CD14-positive monocyte (primary cell): ENCODE data around the gene CDC37. TPM values are rescaled to one million over a fixed set of nuclear protein-coding genes. Genes with fewer than 3 reads are reported as not detected.

ENCODE experiments used
- DNase-seq, 3 donors: peaks; one replicate each; pipeline ENCODE4 v3.0.0-alpha.2; 2011 to 2022
- H2AFZ ChIP-seq: 2 replicates; pipeline ENCODE4 v1.6.0; 2012; ENCODE audit warnings: mild to moderate bottlenecking, low read depth, low read length, inconsistent platforms; ENCODE audit not compliant: insufficient read depth, poor library complexity, severe bottlenecking
- H3K27ac ChIP-seq, 2 donors: 1 replicate in 1 of 2; 2 replicates in 1 of 2; pipeline ENCODE4 v1.5.1; 2012 to 2013; ENCODE audit warnings: low read length in 2 of 2, control low read depth in 1 of 2, inconsistent platforms in 1 of 2, low read depth in 1 of 2, mild to moderate bottlenecking in 1 of 2
- H3K27me3 ChIP-seq, 2 donors: one replicate each; pipeline versions ENCODE4 v1.6.0 to v1.6.1; 2011 to 2013; ENCODE audit warnings: low read length in 2 of 2; ENCODE audit not compliant: control insufficient read depth in 2 of 2, insufficient read depth in 2 of 2
- H3K36me3 ChIP-seq, 2 donors: replicated peaks in 1 of 2; 1 replicate in 1 of 2; 2 replicates in 1 of 2; pipeline versions ENCODE4 v1.5.1 to v1.6.1; 2012 to 2013; ENCODE audit warnings: low read length in 2 of 2, control low read depth in 1 of 2, inconsistent platforms in 1 of 2, mild to moderate bottlenecking in 1 of 2; ENCODE audit not compliant: insufficient read depth in 2 of 2, control insufficient read depth in 1 of 2
- H3K4me1 ChIP-seq, 2 donors: 1 replicate in 1 of 2; 2 replicates in 1 of 2; pipeline versions ENCODE4 v1.5.1 to v1.6.1; 2012 to 2013; ENCODE audit warnings: low read length in 2 of 2, control low read depth in 1 of 2, inconsistent platforms in 1 of 2, mild to moderate bottlenecking in 1 of 2, moderate library complexity in 1 of 2; ENCODE audit not compliant: insufficient read depth in 2 of 2, control insufficient read depth in 1 of 2
- H3K4me2 ChIP-seq: replicated peaks from 2 replicates; pipeline ENCODE3; 2012; ENCODE audit warnings: low read length, moderate library complexity, mild to moderate bottlenecking; ENCODE audit not compliant: poor library complexity, severe bottlenecking; ENCODE audit errors: extremely low read depth
- H3K4me3 ChIP-seq, 3 experiments: fragments of 200-600 bp in 1 of 3; sonication (generic) in 1 of 3; replicated peaks in 1 of 3; 1 replicate in 2 of 3; 2 replicates in 1 of 3; pipeline ENCODE4 v1.5.1; 2011 to 2013; ENCODE audit warnings: low read length in 3 of 3, mild to moderate bottlenecking in 3 of 3, control low read depth in 2 of 3, low read depth in 2 of 3, inconsistent platforms in 1 of 3, moderate library complexity in 1 of 3
- H3K79me2 ChIP-seq: 2 replicates; pipeline ENCODE4 v1.6.0; 2012; ENCODE audit warnings: mild to moderate bottlenecking, control low read depth, inconsistent platforms, low read length, moderate library complexity; ENCODE audit not compliant: insufficient read depth
- H3K9ac ChIP-seq: 2 replicates; pipeline ENCODE4 v1.6.0; 2017; ENCODE audit warnings: low read length, mild to moderate bottlenecking; ENCODE audit not compliant: insufficient read depth, poor library complexity, severe bottlenecking
- H3K9me3 ChIP-seq, 2 donors: replicated peaks in 1 of 2; 1 replicate in 1 of 2; 2 replicates in 1 of 2; pipeline versions ENCODE4 v1.5.1 to v1.6.1; 2012 to 2013; ENCODE audit warnings: low read length in 2 of 2, control low read depth in 1 of 2; ENCODE audit not compliant: control insufficient read depth in 1 of 2, insufficient read depth in 1 of 2
- H4K20me1 ChIP-seq: 2 replicates; pipeline ENCODE4 v1.6.0; 2012; ENCODE audit warnings: mild to moderate bottlenecking, low read length, control low read depth, moderate library complexity; ENCODE audit not compliant: insufficient read depth
- H3K27ac Mint-ChIP-seq, 7 donors: one replicate each; pipeline ENCODE4 v1.8.0; 2020; ENCODE audit warnings: mild to moderate bottlenecking in 7 of 7, mixed read lengths in 7 of 7, moderate library complexity in 6 of 7, inconsistent platforms in 2 of 7
- H3K27me3 Mint-ChIP-seq, 3 donors: one replicate each; pipeline ENCODE4 v1.8.0; 2021 to 2022; ENCODE audit warnings: low read depth in 3 of 3, mild to moderate bottlenecking in 3 of 3, mixed read lengths in 3 of 3, moderate library complexity in 3 of 3, inconsistent platforms in 1 of 3
- H3K36me3 Mint-ChIP-seq, 2 donors: one replicate each; pipeline ENCODE4 v1.8.0; 2020; ENCODE audit warnings: mixed read lengths in 2 of 2, inconsistent platforms in 1 of 2, mild to moderate bottlenecking in 1 of 2
- H3K4me1 Mint-ChIP-seq: one replicate; pipeline ENCODE4 v1.8.0; 2020; ENCODE audit warnings: mild to moderate bottlenecking, mixed read lengths
- H3K4me3 Mint-ChIP-seq, 2 donors: one replicate each; pipeline ENCODE4 v1.8.0; 2020; ENCODE audit warnings: mild to moderate bottlenecking in 2 of 2, mixed read lengths in 2 of 2, moderate library complexity in 1 of 2
- H3K9me3 Mint-ChIP-seq, 7 donors: one replicate each; pipeline ENCODE4 v1.8.0; 2020 to 2022; ENCODE audit warnings: mixed read lengths in 7 of 7, mild to moderate bottlenecking in 6 of 7, moderate library complexity in 6 of 7, inconsistent platforms in 2 of 7
- CTCF ChIP-seq: fragments of 200-600 bp; IDR thresholded peaks from one replicate; pipeline ENCODE4 v1.8.0; 2022; ENCODE audit warnings: antibody characterized with exemption, mild to moderate bottlenecking
- WGBS: methylation state at CpG from one replicate; pipeline ENCODE4 v1.1.5; 2013; ENCODE audit warnings: missing lambda C conversion rate; ENCODE audit not compliant: insufficient coverage; 5-methylcytosine and 5-hydroxymethylcytosine counted together
- intact Hi-C, 2 donors: fragments of 100-400 bp; cut with micrococcal nuclease; formaldehyde crosslinking; loops; one replicate each; pipeline versions ENCODE4 v1.15.0 to v1.15.1; 2023
- polyA plus RNA-seq, 3 donors: library from polyadenylated mRNA; depleted of rRNA in 1 of 3; unstranded in 2 of 3; stranded (reverse) in 1 of 3; fragments of 300-500 nt in 2 of 3; fragments of >200 nt in 1 of 3; fragmentation: Illumina TruSeq in 2 of 3; gene quantifications; 1 replicate in 2 of 3; 2 replicates in 1 of 3; pipeline ENCODE4 v1.2.3, GENCODE V29; 2012 to 2021

Gene CDC37
- polyA plus RNA-seq, 3 donors = 49.3 to 575 (median 54.9) TPM

GRCh38 chr19:10427169-10427568 is 23.8 kb upstream of the CDC37 start:
- peaks cover 6 to 30% of the 10 kb centered on the region in 2 donors for H3K27me3 ChIP-seq
- H3K9me3 Mint-ChIP-seq = peaks cover 3 to 23% (median 7%) of the 10 kb centered on the region in 7 donors
- intact Hi-C loops = loop anchor here in 1 of 2 donors (10.0 kb wide), 1 partner anchor 1138 kb away; no protein-coding TSS in a partner anchor
- no peak overlapping the region for H3K4me2 ChIP-seq
- H3K36me3 Mint-ChIP-seq = peaks cover 22 to 34% of the 10 kb centered on the region in 2 donors
- H3K27ac Mint-ChIP-seq = peak overlapping the region; percentile 85 to 99 (median 97)
- H3K4me1 Mint-ChIP-seq = peaks cover 89% of the 10 kb centered on the region
- H3K4me3 Mint-ChIP-seq = peak overlapping the region; percentile 10 to 53
- no peaks in the 10 kb centered on the region for H4K20me1 ChIP-seq
- no peak overlapping the region for H2AFZ ChIP-seq
- peak overlapping the region; percentile 5 for H3K9ac ChIP-seq
- peaks cover 80 to 93% of the 10 kb centered on the region in 2 donors for H3K4me1 ChIP-seq
- H3K4me3 ChIP-seq = no peak overlapping the region
- no peak for TF ChIP-seq CTCF
- no peaks in the 10 kb centered on the region for H3K36me3 ChIP-seq
- H3K79me2 ChIP-seq = no peaks in the 10 kb centered on the region
- peaks cover 42 to 73% (median 57%) of the 10 kb centered on the region in 3 donors for H3K27me3 Mint-ChIP-seq
- WGBS = 85% methylated on average over 5 of the region's 6 CpGs
- DNase-seq = no peak
- H3K27ac ChIP-seq = peak overlapping the region in 1 of 2 donors; percentile 84
- H3K9me3 ChIP-seq = no peaks in the 10 kb centered on the region

GRCh38 chr19:10424011-10424637 is 20.8 kb upstream of the CDC37 start:
- peak overlapping the region; percentile 92 to 99 (median 97) for H3K27ac Mint-ChIP-seq
- H3K9ac ChIP-seq = peak overlapping the region; percentile 82
- H3K27me3 Mint-ChIP-seq = peaks cover 48 to 75% (median 59%) of the 10 kb centered on the region in 3 donors
- H3K4me3 ChIP-seq = peak overlapping the region; percentile 27 to 71 (median 35)
- intact Hi-C loops = loop anchor here in 1 of 2 donors (10.0 kb wide), 1 partner anchor 1141 kb away; no protein-coding TSS in a partner anchor
- peaks cover 3 to 39% (median 16%) of the 10 kb centered on the region in 7 donors for H3K9me3 Mint-ChIP-seq
- peaks cover 87 to 96% of the 10 kb centered on the region in 2 donors for H3K4me1 ChIP-seq
- H3K9me3 ChIP-seq = peaks cover 0 to 8% of the 10 kb centered on the region in 2 donors
- no peaks in the 10 kb centered on the region for H4K20me1 ChIP-seq
- H2AFZ ChIP-seq = no peak overlapping the region
- WGBS = under 1% methylated on average over 35 of the region's 38 CpGs
- no peaks in the 10 kb centered on the region for H3K36me3 ChIP-seq
- peak; percentile 91 for TF ChIP-seq CTCF
- H3K4me3 Mint-ChIP-seq = peak overlapping the region; percentile 81 to 90
- H3K36me3 Mint-ChIP-seq = peaks cover 24 to 39% of the 10 kb centered on the region in 2 donors
- H3K27me3 ChIP-seq = peaks cover 25 to 39% of the 10 kb centered on the region in 2 donors
- H3K4me2 ChIP-seq = peak overlapping the region; percentile 82
- H3K27ac ChIP-seq = peak overlapping the region; percentile 60 to 84
- H3K4me1 Mint-ChIP-seq = peaks cover 89% of the 10 kb centered on the region
- no peaks in the 10 kb centered on the region for H3K79me2 ChIP-seq
- DNase-seq = peak; percentile 83 to 94 (median 85)
